GM19193 (cell line): ENCODE data around the gene MPO.

Experiments used
- POLR2A ChIP-seq: IDR thresholded peaks from 4 replicates; pipeline ENCODE4 v1.6.1; 2011; ENCODE audit not compliant: insufficient read depth, insufficient read length; ENCODE audit errors: extremely low read depth

MPO gene

DNA sequence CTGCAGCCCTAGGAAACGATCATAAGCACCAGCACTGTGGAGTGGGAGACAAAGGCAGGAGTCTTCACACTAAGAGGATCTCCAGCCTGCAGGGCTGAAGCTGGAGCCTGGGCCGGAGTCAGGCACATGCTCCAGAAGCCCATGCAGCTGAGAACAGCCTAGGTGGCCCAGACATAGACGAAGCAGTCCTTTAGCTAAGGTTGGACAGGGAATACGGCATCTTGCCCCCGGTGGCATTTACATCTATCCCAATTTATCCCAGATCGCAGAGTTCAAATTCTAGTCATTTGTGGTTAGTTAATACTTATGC is 33.9 kb upstream of the MPO start:
- TF ChIP-seq POLR2A = no peak

- no peak for TF ChIP-seq POLR2A
Measured at GRCh38 chr17:58313815-58314705, 33.3 kb upstream of the MPO start.

DNA sequence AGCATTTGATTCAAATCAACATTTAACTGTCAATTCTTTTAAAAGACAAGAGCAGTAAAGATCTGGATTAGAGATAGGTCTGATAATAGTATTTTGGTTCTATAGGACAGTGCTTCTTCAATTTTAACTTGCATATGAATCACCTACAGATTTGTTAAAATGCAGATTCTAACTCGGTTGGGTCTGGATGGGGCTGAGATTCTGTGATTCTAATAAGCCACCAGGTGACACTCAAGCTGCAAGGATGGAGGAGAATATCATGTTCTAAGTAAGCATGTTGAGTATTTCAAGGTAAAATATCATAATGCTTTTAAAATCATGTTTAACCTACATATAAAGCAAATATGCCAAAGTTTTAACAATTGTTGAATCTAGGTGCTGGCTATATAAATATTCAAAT is 32.1 kb upstream of the MPO start:
- TF ChIP-seq POLR2A = no peak

DNA sequence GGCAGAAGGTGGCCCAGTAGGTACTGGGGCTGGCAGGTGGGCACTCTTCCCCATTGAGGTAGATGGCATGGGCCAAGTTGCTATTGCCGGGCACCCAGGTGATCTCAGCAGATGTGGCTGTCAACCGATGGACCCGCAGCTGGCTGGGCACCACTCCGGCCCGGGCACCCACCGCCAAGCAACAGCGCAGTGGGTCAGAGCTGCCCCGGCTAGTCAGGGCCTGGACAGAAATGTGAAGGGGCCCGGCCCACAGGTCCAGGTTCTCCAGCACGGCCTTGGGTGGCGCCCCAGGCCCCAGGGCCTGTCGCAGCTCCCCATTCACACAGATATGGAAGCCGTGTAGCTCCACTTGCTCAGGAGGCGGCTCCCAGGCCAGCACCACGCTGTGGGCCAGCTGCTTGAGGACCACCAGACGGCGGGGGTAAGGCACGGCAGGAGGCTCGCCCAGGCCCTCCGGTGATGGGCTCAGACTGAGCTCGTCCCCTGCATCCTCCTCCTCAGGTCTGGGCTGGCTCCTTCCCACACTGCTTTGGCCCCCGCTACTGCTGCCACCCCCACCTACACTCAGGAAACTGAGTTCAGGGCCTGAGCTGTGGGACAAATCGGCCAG is 31.4 kb upstream of the MPO start:
- TF ChIP-seq POLR2A = no peak

DNA sequence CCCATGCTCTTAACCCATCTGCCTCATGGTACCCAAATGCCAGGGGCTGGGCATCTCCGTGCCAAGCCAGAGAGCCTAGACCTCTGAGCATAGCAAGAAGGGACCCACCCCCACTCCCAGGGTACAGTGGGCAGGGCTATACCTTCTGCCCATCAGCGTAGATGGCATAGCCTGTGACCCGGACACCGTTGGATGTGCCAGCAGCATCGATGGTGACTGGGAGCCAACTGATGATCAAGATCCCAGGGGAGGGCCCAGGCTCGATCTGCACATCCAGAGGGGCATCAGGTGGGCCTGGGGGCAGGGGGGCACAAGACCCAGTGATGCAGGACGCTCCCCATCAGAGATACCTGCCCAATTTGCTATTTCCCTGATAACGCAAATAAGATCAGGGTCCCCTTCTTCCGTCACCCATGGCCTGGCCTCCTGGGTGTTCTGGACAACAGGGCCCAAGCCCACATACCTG is 30.7 kb upstream of the MPO start:
- no peak for TF ChIP-seq POLR2A

- TF ChIP-seq POLR2A = no peak
Measured at GRCh38 chr17:58310511-58311428, 30.0 kb upstream of the MPO start.

DNA sequence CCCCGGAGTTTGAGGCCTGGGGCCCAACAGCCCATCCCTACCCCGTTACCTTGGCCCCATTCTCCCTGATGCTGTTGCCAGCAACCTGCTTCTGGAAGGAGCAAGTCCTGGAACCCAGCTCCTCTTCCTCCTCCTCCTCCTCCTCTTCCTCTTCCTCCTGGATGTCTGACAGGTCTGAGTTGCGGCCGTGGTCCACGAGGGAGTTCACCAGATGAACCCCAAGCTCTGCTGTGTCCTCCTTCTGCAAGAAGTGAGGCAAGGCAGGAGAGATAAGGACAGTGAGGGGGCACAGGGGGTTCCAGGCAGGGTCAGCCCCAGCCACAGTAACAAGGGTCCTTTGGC is 29.2 kb upstream of the MPO start:
- TF ChIP-seq POLR2A = no peak

GRCh38 chr17:58308985-58309917 is 28.5 kb upstream of the MPO start:
- no peak for TF ChIP-seq POLR2A

GRCh38 chr17:58308173-58308984 is 27.6 kb upstream of the MPO start:
- TF ChIP-seq POLR2A = no peak

- TF ChIP-seq POLR2A = no peak
Measured at GRCh38 chr17:58307468-58308172, 26.9 kb upstream of the MPO start.

GRCh38 chr17:58306131-58306951 is 25.6 kb upstream of the MPO start:
- no peak for TF ChIP-seq POLR2A

- TF ChIP-seq POLR2A = no peak
Measured at GRCh38 chr17:58305626-58306025, 24.9 kb upstream of the MPO start.
